H9 (cell line): ENCODE results near the gene FHOD3. TPM values are rescaled to one million over a fixed set of nuclear protein-coding genes. Genes with fewer than 3 reads are reported as not detected.

Experiments
- DNase-seq: peaks from one replicate; pipeline ENCODE4 v3.0.0-alpha.2; 2017
- H2AFZ ChIP-seq: one replicate; pipeline ENCODE4 v1.6.1; 2013; ENCODE audit warnings: mild to moderate bottlenecking, low read length, control low read depth, moderate library complexity
- H2AK5ac ChIP-seq: 2 replicates; pipeline ENCODE4 v1.6.1; 2013; ENCODE audit warnings: low read length, control low read depth, mixed read lengths; ENCODE audit not compliant: insufficient read length
- H2BK120ac ChIP-seq: one replicate; pipeline ENCODE4 v1.6.1; 2013; ENCODE audit warnings: low read depth, mild to moderate bottlenecking, low read length, control low read depth, inconsistent platforms; ENCODE audit not compliant: poor library complexity, severe bottlenecking
- H2BK12ac ChIP-seq: 2 replicates; pipeline ENCODE4 v1.6.1; 2013; ENCODE audit warnings: low read length, control low read depth, mixed read lengths, low read depth; ENCODE audit not compliant: insufficient read length
- H2BK15ac ChIP-seq: 2 replicates; pipeline ENCODE4 v1.6.1; 2013; ENCODE audit warnings: low read depth, low read length, control low read depth
- H2BK20ac ChIP-seq: one replicate; pipeline ENCODE4 v1.6.1; 2013; ENCODE audit warnings: low read depth, mild to moderate bottlenecking, low read length, control low read depth, inconsistent platforms; ENCODE audit not compliant: poor library complexity, severe bottlenecking
- H2BK5ac ChIP-seq: 2 replicates; pipeline ENCODE4 v1.6.1; 2013; ENCODE audit warnings: low read length, control low read depth, mixed read lengths; ENCODE audit not compliant: insufficient read length
- H3K14ac ChIP-seq: 2 replicates; pipeline ENCODE4 v1.6.1; 2013; ENCODE audit warnings: low read length, control low read depth; ENCODE audit not compliant: insufficient read depth
- H3K18ac ChIP-seq: 2 replicates; pipeline ENCODE4 v1.6.1; 2013; ENCODE audit warnings: low read depth, mild to moderate bottlenecking, mixed read lengths, low read length, control low read depth; ENCODE audit not compliant: insufficient read length
- H3K23ac ChIP-seq: 2 replicates; pipeline ENCODE4 v1.6.1; 2013; ENCODE audit warnings: low read length, control low read depth, mixed read lengths, low read depth; ENCODE audit not compliant: insufficient read length
- H3K23me2 ChIP-seq: 2 replicates; pipeline ENCODE4 v1.6.1; 2013; ENCODE audit warnings: low read depth, mild to moderate bottlenecking, mixed read lengths, low read length, control low read depth; ENCODE audit not compliant: insufficient read length, poor library complexity, severe bottlenecking
- H3K27ac ChIP-seq: 2 replicates; pipeline ENCODE4 v1.5.1; 2013; ENCODE audit warnings: low read length, control low read depth, mixed read lengths, low read depth; ENCODE audit not compliant: insufficient read length
- H3K27me3 ChIP-seq: 2 replicates; pipeline ENCODE4 v1.6.1; 2013; ENCODE audit warnings: low read length, control low read depth, inconsistent platforms; ENCODE audit not compliant: insufficient read depth
- H3K4ac ChIP-seq: 2 replicates; pipeline ENCODE4 v1.6.1; 2013; ENCODE audit warnings: low read depth, mild to moderate bottlenecking, control low read depth, inconsistent platforms, low read length, moderate library complexity
- H3K4me1 ChIP-seq: 2 replicates; pipeline ENCODE4 v1.6.1; 2013; ENCODE audit warnings: low read length, control low read depth, inconsistent platforms; ENCODE audit not compliant: insufficient read depth
- H3K4me2 ChIP-seq: 2 replicates; pipeline ENCODE4 v1.6.1; 2013; ENCODE audit warnings: low read length, control low read depth, mixed read lengths; ENCODE audit not compliant: insufficient read length, insufficient read depth
- H3K56ac ChIP-seq: 2 replicates; pipeline ENCODE4 v1.6.1; 2013; ENCODE audit warnings: low read depth, mild to moderate bottlenecking, mixed read lengths, low read length, control low read depth; ENCODE audit not compliant: insufficient read length
- H3K79me1 ChIP-seq: 2 replicates; pipeline ENCODE4 v1.6.1; 2013; ENCODE audit warnings: low read depth, mild to moderate bottlenecking, moderate library complexity, low read length, control low read depth, inconsistent platforms; ENCODE audit not compliant: insufficient read depth, poor library complexity, severe bottlenecking
- H3K79me2 ChIP-seq: 2 replicates; pipeline ENCODE4 v1.6.1; 2013; ENCODE audit warnings: low read length, control low read depth, inconsistent platforms; ENCODE audit not compliant: insufficient read depth
- H3K9ac ChIP-seq: 2 replicates; pipeline ENCODE4 v1.6.1; 2013; ENCODE audit warnings: low read length, control low read depth, mixed read lengths; ENCODE audit not compliant: insufficient read length; ENCODE audit errors: extremely low read depth
- H3K9me3 ChIP-seq: one replicate; pipeline ENCODE4 v1.6.1; 2013; ENCODE audit warnings: low read depth, low read length, inconsistent platforms; ENCODE audit not compliant: control insufficient read depth
- H3T11ph ChIP-seq: one replicate; pipeline ENCODE4 v1.6.1; 2013; ENCODE audit warnings: mild to moderate bottlenecking, low read length, control low read depth, inconsistent platforms
- H4K20me1 ChIP-seq: one replicate; pipeline ENCODE4 v1.6.1; 2013; ENCODE audit not compliant: control insufficient read depth, insufficient read length, insufficient read depth
- H4K5ac ChIP-seq: 2 replicates; pipeline ENCODE4 v1.6.1; 2013; ENCODE audit warnings: low read depth, mild to moderate bottlenecking, mixed read lengths, low read length, control low read depth; ENCODE audit not compliant: insufficient read length
- H4K8ac ChIP-seq: replicated peaks from 2 replicates; pipeline ENCODE4 v1.6.1; 2013; ENCODE audit warnings: low read length, control low read depth, mixed read lengths, low read depth; ENCODE audit not compliant: insufficient read length
- H4K91ac ChIP-seq: 2 replicates; pipeline ENCODE4 v1.6.1; 2013; ENCODE audit warnings: low read depth, mild to moderate bottlenecking, moderate library complexity, mixed read lengths, low read length, control low read depth; ENCODE audit not compliant: insufficient read length
- H3K27ac Mint-ChIP-seq, 3 experiments: 2 replicates in 2 of 3; 3 replicates in 1 of 3; pipeline ENCODE4 v1.8.0; 2020 to 2021; ENCODE audit warnings: mixed read lengths in 3 of 3, mild to moderate bottlenecking in 1 of 3, moderate library complexity in 1 of 3
- H3K27me3 Mint-ChIP-seq: 2 replicates; pipeline ENCODE4 v1.8.0; 2021; ENCODE audit warnings: low read depth, mild to moderate bottlenecking, moderate library complexity, mixed read lengths
- H3K36me3 Mint-ChIP-seq, 3 experiments: 2 replicates in 2 of 3; 3 replicates in 1 of 3; pipeline ENCODE4 v1.8.0; 2020 to 2021; ENCODE audit warnings: low read depth in 3 of 3, mixed read lengths in 3 of 3; ENCODE audit not compliant: insufficient read depth in 1 of 3
- H3K4me1 Mint-ChIP-seq, 2 experiments: 2 replicates each; pipeline ENCODE4 v1.8.0; 2020; ENCODE audit warnings: mixed read lengths in 2 of 2
- H3K4me3 Mint-ChIP-seq, 2 experiments: 2 replicates in 1 of 2; 3 replicates in 1 of 2; pipeline ENCODE4 v1.8.0; 2020 to 2021; ENCODE audit warnings: mild to moderate bottlenecking in 2 of 2, mixed read lengths in 2 of 2, moderate library complexity in 1 of 2
- H3K9me3 Mint-ChIP-seq, 2 experiments: 2 replicates in 1 of 2; 3 replicates in 1 of 2; pipeline ENCODE4 v1.8.0; 2020; ENCODE audit warnings: mild to moderate bottlenecking in 2 of 2, mixed read lengths in 2 of 2, moderate library complexity in 1 of 2
- CTCF ChIP-seq: fragments of 200-600 bp; sonication (generic); conservative IDR thresholded peaks from 3 replicates; pipeline ENCODE4 v1.8.0; 2021; ENCODE audit warnings: antibody characterized with exemption, mild to moderate bottlenecking
- WGBS: extraction: QIAGEN DNeasy Blood & Tissue Kit; methylation state at CpG from one replicate; pipeline ENCODE4 v1.1.7; 2013; ENCODE audit warnings: missing lambda C conversion rate, low lambda C conversion rate, mixed read lengths; ENCODE audit not compliant: insufficient read length; ENCODE audit errors: extremely low coverage; 5-methylcytosine and 5-hydroxymethylcytosine counted together
- total RNA-seq: library from RNA; stranded (reverse); gene quantifications from 2 replicates; pipeline ENCODE4 v1.2.1, GENCODE V29; 2021

FHOD3 gene
- total RNA-seq, 1 experiment from 2014 or later = 8.0 TPM

GRCh38 chr18:36826556-36826955, 529.0 kb downstream of the FHOD3 start:
- H2BK15ac ChIP-seq = no peak overlapping the region
- no peak overlapping the region for H3K56ac ChIP-seq
- H4K5ac ChIP-seq = no peak overlapping the region
- no peak overlapping the region for H3K27ac ChIP-seq
- H2BK12ac ChIP-seq = no peak overlapping the region
- H3K9me3 ChIP-seq = no peaks in the 10 kb centered on the region
- Mint-ChIP-seq H3K36me3 (peaks cover 16 to 36% (median 20%) of the 10 kb centered on the region in 3 experiments), H3K4me3 (no peak overlapping the region), H3K9me3 (no peaks in the 10 kb centered on the region), H3K27me3 (no peaks in the 10 kb centered on the region), H3K4me1 (peaks cover 18 to 20% of the 10 kb centered on the region in 2 experiments), H3K27ac (no peak overlapping the region)
- H3K9ac ChIP-seq = no peak overlapping the region
- no peak overlapping the region for H2AFZ ChIP-seq
- no peak for TF ChIP-seq CTCF
- H3T11ph ChIP-seq = no peak overlapping the region
- no peak overlapping the region for H4K91ac ChIP-seq
- H3K23me2 ChIP-seq = no peaks in the 10 kb centered on the region
- no peaks in the 10 kb centered on the region for H3K79me2 ChIP-seq
- H3K4ac ChIP-seq = no peak overlapping the region
- H3K23ac ChIP-seq = no peak overlapping the region
- H4K20me1 ChIP-seq = no peaks in the 10 kb centered on the region
- H3K4me1 ChIP-seq = no peaks in the 10 kb centered on the region
- no CpG with 5 or more reads among the region's 3 CpGs for WGBS
- H3K79me1 ChIP-seq = peaks cover 6% of the 10 kb centered on the region
- H3K18ac ChIP-seq = no peak overlapping the region
- DNase-seq = no peak
- H2BK5ac ChIP-seq = no peak overlapping the region
- no peak overlapping the region for H2BK120ac ChIP-seq
- H2BK20ac ChIP-seq = no peak overlapping the region
- H3K4me2 ChIP-seq = no peak overlapping the region
- no peak overlapping the region for H2AK5ac ChIP-seq
- no peak overlapping the region for H4K8ac ChIP-seq
- no peak overlapping the region for H3K14ac ChIP-seq
- H3K27me3 ChIP-seq = no peaks in the 10 kb centered on the region; the same call in 1 of the 2 replicates
